Measurements from ENCODE around the gene DNMT3B.

DNMT3B gene

DNA sequence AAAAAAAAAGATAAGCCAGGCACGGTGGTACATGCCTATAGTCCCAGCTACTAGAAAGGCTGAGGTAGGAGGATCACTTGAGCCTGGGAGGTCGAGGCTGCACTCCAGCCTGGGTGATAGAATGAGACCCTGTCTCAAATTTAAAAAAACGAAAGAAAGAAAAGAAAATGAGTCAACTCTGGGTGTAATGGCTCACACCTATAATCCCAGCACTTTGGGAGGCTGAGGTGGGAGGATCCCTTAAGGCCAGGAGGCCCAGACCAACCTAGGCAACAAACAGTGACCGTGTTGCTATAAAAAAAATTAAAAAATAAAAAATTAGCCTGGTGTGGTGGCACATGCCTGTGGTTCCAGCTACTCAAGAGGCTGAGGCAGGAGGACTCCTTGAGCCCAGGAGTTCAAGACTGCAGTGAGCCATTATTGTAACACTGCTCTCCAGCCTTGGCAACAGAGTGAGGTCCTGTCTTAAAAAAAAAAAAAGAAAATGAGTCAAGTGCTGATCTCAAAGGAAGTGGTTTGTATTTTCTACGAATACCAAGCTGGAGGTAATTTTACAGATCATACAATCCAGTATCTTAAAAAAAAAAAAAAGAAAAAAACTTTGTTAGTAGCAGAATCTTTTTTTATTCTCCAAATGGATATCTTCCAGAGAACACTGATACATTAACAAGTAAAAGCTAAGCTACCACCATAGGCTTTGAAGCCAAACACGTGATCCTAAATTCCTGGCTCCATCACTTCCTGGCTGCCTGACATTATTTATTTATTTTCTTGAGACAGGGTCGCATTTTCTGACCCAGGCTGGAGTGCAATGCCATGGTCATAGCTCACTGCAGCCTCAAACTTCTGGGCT is 24.6 kb upstream of the DNMT3B start:
- TF ChIP-seq, protein P1, sequence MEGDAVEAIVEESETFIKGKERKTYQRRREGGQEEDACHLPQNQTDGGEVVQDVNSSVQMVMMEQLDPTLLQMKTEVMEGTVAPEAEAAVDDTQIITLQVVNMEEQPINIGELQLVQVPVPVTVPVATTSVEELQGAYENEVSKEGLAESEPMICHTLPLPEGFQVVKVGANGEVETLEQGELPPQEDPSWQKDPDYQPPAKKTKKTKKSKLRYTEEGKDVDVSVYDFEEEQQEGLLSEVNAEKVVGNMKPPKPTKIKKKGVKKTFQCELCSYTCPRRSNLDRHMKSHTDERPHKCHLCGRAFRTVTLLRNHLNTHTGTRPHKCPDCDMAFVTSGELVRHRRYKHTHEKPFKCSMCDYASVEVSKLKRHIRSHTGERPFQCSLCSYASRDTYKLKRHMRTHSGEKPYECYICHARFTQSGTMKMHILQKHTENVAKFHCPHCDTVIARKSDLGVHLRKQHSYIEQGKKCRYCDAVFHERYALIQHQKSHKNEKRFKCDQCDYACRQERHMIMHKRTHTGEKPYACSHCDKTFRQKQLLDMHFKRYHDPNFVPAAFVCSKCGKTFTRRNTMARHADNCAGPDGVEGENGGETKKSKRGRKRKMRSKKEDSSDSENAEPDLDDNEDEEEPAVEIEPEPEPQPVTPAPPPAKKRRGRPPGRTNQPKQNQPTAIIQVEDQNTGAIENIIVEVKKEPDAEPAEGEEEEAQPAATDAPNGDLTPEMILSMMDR (IDR thresholded peaks at IDR 0.05) = no peak
- Histone ChIP-seq H3K4me1 (ENCODE audit: control insufficient read depth in 1 of 2, insufficient read depth in 1 of 2, low read depth in 1 of 2, low read length in 1 of 2) (peaks cover 6 to 8% of the 10 kb centered on the region in 2 experiments), H3K27me3 (no peaks in the 10 kb centered on the region), H3K4me3 (ENCODE audit: low read depth in 1 of 2, low read length in 1 of 2) (no peak overlapping the region), H3K9me3 (no peaks in the 10 kb centered on the region), H3K27ac (no peak overlapping the region), H3K36me3 (peaks cover 6% of the 10 kb centered on the region)

DNA sequence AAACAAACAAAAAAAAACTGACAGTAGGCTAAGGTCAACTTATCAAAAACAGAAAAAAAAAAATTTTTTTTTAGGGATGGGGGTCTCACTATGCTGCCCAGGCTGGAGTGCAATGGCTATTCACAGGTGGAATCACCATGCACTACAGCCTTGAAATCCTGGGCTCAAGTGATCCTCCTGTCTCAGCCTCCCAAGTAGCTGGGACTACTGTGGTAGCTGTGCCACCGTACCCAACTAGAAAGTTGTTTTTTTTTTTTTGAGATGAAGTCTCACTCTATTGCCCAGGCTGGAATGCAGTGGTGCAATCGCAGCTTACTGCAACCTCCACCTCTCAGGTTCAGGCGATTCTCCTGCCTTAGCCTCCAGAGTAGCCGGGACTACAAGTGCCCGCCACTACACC is 21.0 kb upstream of the DNMT3B start:
- Histone ChIP-seq H3K9me3 (no peaks in the 10 kb centered on the region), H3K4me1 (ENCODE audit: control insufficient read depth in 1 of 2, insufficient read depth in 1 of 2, low read depth in 1 of 2, low read length in 1 of 2) (peaks cover 17 to 20% of the 10 kb centered on the region in 2 experiments), H3K27me3 (no peaks in the 10 kb centered on the region), H3K36me3 (peaks cover 3% of the 10 kb centered on the region), H3K4me3 (ENCODE audit: low read depth in 1 of 2, low read length in 1 of 2) (no peak overlapping the region), H3K27ac (no peak overlapping the region)
- TF ChIP-seq, protein P1 (IDR thresholded peaks at IDR 0.05) = no peak

DNA sequence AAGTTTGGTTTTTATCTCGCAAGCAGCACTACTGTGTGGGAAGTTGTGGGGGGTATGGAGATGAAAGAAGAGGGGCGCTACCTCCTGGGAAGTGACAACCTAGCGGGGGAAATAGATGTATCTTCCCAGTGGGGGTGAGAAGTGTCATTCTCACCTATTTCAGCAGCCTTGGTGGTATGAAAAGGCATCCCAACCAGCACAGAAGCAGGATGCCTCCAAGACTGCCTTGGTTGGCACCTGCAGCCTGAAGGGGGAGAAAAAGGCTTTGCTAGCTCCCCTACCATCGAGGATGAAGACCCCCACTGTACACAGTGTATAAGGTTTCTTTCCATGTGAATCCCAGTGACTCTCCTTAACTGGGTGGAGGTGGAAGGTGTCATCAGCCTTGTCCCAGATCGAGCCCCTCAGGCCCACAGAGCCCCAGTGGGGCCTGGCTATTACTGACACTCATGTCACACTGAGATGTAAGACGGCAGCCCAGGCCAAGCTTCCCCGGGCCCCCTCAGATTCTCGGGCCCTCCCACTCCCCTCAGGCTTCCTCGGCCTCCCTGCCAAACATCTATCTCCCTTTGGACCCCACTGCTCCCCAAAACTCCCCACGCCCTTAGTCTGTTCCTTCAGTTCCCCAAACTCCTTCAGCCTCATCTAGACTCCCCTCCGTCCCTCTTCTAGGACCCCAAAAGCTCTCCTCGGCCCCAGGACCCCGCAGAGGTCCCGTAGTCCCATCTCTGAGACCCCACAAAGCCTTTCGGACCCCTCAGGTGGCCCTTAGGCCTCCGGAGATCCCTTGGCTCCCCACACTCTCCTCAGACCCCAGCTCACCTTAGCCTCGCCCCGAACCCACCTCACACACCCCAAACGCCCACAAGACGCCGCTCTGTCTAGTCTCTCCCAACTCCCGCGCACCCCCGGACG is 19.6 kb upstream of the DNMT3B start:
- Histone ChIP-seq H3K4me3 (ENCODE audit: low read depth in 1 of 2, low read length in 1 of 2) (peak overlapping the region; percentile 65 to 73), H3K27me3 (no peaks in the 10 kb centered on the region), H3K4me1 (ENCODE audit: control insufficient read depth in 1 of 2, insufficient read depth in 1 of 2, low read depth in 1 of 2, low read length in 1 of 2) (peaks cover 17 to 20% of the 10 kb centered on the region in 2 experiments), H3K36me3 (no peaks in the 10 kb centered on the region), H3K27ac (peak overlapping the region; percentile 60), H3K9me3 (no peaks in the 10 kb centered on the region)
- TF ChIP-seq, protein P1 (IDR thresholded peaks at IDR 0.05) = no peak

DNA sequence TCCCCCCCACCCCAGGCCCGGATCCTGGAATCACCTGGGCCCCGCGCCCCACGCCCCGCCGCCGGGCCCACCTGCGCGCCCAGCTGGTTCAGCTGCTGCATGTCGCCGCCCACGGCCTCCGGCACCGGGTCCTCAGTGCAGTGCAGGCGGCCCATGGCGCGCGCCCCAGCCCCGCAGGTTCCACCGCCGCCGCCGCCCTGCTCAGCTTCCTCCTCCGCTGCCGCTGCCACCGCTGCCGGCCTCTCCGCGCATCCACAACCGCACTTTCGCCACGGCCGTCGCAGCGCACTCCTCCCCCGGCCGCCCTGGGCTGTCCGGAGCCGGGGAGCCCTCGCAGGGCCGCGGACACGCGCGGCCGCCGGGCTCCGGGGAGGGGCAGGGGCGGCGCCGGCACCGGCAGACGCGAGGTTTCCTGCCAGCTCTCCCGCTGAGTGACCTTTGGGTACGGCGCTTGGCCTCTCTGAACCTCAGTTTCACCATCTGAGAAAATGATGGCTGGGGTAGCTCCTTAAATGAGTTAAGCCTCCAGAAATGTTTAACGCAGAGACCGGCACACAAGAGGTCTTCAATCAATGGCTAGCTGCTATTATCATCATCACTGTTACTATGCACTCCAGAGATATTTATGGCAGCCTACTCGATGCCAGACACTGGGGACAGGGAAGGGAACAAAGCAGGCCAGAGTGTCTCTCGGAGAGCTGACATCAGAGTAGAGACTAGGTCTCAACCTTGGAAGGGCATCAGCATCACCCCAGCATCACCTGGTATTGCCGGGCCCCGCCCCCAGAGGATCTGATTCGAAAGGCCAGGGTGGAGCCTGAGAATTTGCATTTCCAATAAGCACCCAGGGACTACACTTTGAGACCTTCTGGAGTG is 18.7 kb upstream of the DNMT3B start, which contains the start of gene COMMD7:
Gene COMMD7 (minus strand): TSS at position 231 of the 876 bp plus-strand sequence. CDS start 76 bp downstream, at position 155.
- no peaks in the 10 kb centered on the region for H3K27me3 ChIP-seq
- peak within 1 kb of the TSS; percentile 65 to 73 for H3K4me3 ChIP-seq (ENCODE audit: low read depth in 1 of 2, low read length in 1 of 2)

More for the DNA sequence above, 18.7 kb upstream of the DNMT3B start, which contains the start of gene COMMD7:
- Histone ChIP-seq H3K4me1 (ENCODE audit: control insufficient read depth in 1 of 2, insufficient read depth in 1 of 2, low read depth in 1 of 2, low read length in 1 of 2) (peaks cover 17 to 20% of the 10 kb centered on the region in 2 experiments), H3K9me3 (no peaks in the 10 kb centered on the region), H3K36me3 (no peaks in the 10 kb centered on the region), H3K27ac (peak within 1 kb of the TSS; percentile 60)
- TF ChIP-seq, protein P1 (IDR thresholded peaks at IDR 0.05) = no peak

Measured in neutrophil (primary cell).